ENCODE measurements around the gene LST1. TPM values are rescaled to one million over a fixed set of nuclear protein-coding genes. Genes with fewer than 3 reads are reported as not detected.

LST1 gene
- total RNA-seq, 1 experiment from 2014 or later = not detected

DNA sequence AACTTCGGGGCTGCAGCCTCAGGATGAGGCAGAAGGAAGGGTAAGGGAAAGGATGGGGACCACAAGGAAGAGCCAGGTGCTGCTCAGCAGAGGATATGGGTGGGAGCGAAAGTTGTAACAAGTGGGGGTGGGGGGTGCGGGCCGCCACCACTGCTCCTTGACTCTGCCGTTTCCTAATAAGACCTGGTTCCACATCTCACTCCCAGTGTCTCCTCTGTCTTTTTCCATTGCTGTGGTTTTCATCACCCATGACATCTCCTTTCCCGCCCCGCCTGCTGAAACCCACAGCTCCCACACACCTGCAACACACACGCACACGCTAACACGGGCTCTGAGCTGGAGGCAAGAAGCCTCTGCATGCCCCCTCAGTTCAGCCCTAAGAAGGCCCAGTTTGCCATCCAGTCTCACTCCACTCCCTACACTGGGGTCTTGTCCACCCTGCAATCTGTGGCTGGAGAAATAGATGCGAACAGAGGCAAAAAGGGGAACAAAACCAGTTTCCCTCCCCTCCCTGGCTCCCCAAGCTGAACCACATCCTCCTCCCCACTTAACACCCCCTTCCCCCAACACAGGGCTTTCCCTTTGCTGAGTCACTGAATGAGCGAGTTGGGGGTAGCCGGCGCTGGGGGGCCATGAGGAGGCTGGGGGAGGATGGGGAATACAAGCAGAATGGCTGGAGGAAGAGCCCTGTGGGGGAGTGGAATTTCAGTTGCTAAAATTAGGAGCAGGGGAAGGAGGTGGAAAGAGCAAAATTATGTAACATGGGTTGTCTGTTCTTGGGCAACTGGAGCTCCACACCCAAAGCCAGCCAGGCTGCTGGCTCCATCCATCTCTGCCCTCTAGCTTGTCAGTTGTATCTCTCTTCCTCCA is 27.2 kb upstream of the LST1 start:
- in situ Hi-C loops (cut with HindIII; ENCODE audit: low sequenced_read_pairs) = no loop called here
- no peak for DNase-seq (ENCODE audit: low spot score)

- in situ Hi-C loops (cut with HindIII; ENCODE audit: low sequenced_read_pairs) = no loop called here
- DNase-seq (ENCODE audit: low spot score) = no peak
Observed at GRCh38 chr6:31559606-31559957, 26.5 kb upstream of the LST1 start.

DNA sequence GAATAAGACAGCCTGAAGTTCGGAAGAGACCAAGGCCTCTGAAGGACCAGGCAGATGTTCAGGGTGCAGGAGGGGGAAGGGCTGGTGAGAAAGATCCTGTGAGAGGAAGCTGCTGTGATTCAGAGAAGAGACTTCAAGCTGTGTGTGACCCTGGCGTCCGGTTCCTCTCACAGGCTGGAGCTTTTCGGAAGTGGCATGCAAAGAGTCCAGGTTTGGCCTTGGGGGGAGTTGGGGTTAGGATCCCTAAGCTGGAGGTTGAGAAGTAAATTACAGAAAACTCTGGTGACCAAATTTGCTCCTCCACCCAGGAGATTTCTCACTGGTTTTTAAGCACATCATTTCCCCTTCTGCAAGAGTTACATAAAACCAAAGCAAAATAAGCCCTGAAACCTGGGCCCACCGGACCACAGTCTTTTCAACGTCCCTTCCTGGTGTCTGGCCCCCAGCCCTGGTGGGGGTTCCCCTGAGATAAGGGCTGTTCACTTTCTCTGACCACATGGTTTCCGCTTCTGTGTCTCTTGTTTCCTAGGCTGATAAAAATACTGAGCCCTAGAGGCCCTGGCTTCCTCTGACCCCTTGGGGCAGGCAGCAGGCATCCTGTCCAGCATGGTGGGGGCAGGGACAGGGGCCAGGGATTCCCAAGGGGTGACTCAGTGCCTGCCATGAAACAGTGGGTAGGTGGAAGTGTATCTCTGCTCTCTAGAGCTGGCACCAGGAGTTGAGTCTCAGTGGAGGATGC is 25.9 kb upstream of the LST1 start:
- in situ Hi-C loops (cut with HindIII; ENCODE audit: low sequenced_read_pairs) = no loop called here
- DNase-seq (ENCODE audit: low spot score) = no peak

GRCh38 chr6:31560697-31561058 is 25.4 kb upstream of the LST1 start:
- no peak for DNase-seq (ENCODE audit: low spot score)
- in situ Hi-C loops (cut with HindIII; ENCODE audit: low sequenced_read_pairs) = no loop called here

DNA sequence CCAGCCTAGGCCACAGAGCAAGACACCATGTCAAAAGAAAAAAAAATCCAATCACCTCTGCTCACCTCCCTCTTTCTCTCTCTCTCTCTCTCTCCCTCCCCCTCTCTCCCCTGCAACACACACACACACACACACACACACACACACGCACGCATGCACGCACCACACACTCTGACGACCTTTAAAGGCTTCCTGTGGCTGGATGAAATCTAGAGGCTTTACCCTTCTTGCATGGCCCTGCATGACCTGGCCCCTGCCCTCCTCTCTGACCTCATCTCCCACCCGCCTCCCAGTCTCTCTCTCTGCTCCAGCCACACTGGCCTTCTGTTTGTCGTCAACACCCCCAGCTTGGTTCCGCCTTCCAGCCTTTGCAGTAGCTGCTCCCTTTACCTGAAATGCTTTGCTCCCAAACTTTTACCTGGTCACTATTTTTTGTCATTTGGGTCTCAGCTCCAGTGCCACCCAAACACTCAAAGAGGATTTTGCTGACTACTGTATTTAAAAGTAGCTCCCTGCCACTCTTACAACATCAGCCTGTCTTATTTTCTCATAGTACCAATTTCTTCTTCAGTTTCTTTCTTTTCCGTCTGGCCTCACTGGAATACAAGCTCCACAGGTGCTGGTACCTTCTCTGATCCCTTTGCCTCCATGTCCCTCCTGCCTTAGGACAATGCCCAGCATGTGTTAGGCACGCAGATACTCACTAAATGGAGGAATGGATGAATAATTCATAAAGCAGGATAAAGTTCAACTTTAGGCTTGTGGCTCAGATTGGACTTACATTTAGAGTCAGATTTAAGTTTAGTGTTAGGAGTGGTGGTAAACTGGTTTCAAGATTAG is 18.3 kb upstream of the LST1 start:
- no peak for DNase-seq (ENCODE audit: low spot score)
- in situ Hi-C loops (cut with HindIII; ENCODE audit: low sequenced_read_pairs) = no loop called here

DNA sequence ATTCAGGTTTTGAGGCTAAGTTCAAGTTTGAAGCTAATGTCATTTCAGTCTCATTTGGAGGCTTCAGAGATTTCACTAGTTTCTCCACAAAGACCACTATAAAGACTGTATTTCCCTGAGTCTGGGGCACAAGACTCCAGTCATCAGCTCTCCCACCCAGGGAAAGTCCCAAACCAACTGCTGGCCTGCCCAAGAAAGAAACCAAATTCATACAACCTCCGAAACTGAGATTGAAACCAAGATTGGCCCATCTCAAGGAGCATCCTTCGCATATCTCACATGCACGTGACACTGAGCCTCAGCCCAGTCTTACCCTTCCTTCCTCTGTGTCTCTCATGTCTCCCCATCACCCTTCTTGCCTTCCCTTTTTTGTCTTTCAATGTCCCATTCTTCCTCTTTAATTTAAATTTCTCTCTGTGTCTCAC is 17.5 kb upstream of the LST1 start:
- in situ Hi-C loops (cut with HindIII; ENCODE audit: low sequenced_read_pairs) = no loop called here

GRCh38 chr6:31569861-31570536 is 16.1 kb upstream of the LST1 start:
- in situ Hi-C loops (cut with HindIII; ENCODE audit: low sequenced_read_pairs) = no loop called here
- no peak for DNase-seq (ENCODE audit: low spot score)

More for the DNA sequence above, 17.5 kb upstream of the LST1 start:
- no peak for DNase-seq (ENCODE audit: low spot score)

DNA sequence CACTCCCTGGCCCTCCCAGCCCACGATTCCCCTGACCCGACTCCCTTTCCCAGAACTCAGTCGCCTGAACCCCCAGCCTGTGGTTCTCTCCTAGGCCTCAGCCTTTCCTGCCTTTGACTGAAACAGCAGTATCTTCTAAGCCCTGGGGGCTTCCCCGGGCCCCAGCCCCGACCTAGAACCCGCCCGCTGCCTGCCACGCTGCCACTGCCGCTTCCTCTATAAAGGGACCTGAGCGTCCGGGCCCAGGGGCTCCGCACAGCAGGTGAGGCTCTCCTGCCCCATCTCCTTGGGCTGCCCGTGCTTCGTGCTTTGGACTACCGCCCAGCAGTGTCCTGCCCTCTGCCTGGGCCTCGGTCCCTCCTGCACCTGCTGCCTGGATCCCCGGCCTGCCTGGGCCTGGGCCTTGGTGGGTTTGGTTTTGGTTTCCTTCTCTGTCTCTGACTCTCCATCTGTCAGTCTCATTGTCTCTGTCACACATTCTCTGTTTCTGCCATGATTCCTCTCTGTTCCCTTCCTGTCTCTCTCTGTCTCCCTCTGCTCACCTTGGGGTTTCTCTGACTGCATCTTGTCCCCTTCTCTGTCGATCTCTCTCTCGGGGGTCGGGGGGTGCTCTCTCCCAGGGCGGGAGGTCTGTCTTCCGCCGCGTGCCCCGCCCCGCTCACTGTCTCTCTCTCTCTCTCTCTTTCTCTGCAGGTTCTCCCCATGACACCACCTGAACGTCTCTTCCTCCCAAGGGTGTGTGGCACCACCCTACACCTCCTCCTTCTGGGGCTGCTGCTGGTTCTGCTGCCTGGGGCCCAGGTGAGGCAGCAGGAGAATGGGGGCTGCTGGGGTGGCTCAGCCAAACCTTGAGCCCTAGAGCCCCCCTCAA is 13.8 kb upstream of the LST1 start, which contains the start of gene LTA:
TSS of gene LTA (plus strand) at position 249 of the 871 bp plus-strand sequence. CDS start at position 703, 454 bp downstream.
- in situ Hi-C loops (cut with HindIII; ENCODE audit: low sequenced_read_pairs) = no loop called here
- DNase-seq (ENCODE audit: low spot score) = no peak

DNA sequence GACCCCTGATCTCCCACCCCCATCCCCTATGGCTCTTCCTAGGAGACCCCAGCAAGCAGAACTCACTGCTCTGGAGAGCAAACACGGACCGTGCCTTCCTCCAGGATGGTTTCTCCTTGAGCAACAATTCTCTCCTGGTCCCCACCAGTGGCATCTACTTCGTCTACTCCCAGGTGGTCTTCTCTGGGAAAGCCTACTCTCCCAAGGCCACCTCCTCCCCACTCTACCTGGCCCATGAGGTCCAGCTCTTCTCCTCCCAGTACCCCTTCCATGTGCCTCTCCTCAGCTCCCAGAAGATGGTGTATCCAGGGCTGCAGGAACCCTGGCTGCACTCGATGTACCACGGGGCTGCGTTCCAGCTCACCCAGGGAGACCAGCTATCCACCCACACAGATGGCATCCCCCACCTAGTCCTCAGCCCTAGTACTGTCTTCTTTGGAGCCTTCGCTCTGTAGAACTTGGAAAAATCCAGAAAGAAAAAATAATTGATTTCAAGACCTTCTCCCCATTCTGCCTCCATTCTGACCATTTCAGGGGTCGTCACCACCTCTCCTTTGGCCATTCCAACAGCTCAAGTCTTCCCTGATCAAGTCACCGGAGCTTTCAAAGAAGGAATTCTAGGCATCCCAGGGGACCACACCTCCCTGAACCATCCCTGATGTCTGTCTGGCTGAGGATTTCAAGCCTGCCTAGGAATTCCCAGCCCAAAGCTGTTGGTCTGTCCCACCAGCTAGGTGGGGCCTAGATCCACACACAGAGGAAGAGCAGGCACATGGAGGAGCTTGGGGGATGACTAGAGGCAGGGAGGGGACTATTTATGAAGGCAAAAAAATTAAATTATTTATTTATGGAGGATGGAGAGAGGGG is 12.6 kb upstream of the LST1 start:
- in situ Hi-C loops (cut with HindIII; ENCODE audit: low sequenced_read_pairs) = no loop called here
- no peak for DNase-seq (ENCODE audit: low spot score)

- DNase-seq (ENCODE audit: low spot score) = no peak
- in situ Hi-C loops (cut with HindIII; ENCODE audit: low sequenced_read_pairs) = no loop called here
Observed at GRCh38 chr6:31574106-31575061, 11.7 kb upstream of the LST1 start.

- DNase-seq (ENCODE audit: low spot score) = no peak
- in situ Hi-C loops (cut with HindIII; ENCODE audit: low sequenced_read_pairs) = no loop called here
Observed at GRCh38 chr6:31575335-31575901, 10.7 kb upstream of the LST1 start, which contains the start of gene TNF. TSS of gene TNF (plus strand) at chr6:31575565. CDS start at chr6:31575742, 177 bp downstream.

DNA sequence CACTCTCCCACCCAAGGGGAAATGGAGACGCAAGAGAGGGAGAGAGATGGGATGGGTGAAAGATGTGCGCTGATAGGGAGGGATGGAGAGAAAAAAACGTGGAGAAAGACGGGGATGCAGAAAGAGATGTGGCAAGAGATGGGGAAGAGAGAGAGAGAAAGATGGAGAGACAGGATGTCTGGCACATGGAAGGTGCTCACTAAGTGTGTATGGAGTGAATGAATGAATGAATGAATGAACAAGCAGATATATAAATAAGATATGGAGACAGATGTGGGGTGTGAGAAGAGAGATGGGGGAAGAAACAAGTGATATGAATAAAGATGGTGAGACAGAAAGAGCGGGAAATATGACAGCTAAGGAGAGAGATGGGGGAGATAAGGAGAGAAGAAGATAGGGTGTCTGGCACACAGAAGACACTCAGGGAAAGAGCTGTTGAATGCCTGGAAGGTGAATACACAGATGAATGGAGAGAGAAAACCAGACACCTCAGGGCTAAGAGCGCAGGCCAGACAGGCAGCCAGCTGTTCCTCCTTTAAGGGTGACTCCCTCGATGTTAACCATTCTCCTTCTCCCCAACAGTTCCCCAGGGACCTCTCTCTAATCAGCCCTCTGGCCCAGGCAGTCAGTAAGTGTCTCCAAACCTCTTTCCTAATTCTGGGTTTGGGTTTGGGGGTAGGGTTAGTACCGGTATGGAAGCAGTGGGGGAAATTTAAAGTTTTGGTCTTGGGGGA is 10.0 kb upstream of the LST1 start:
- in situ Hi-C loops (cut with HindIII; ENCODE audit: low sequenced_read_pairs) = no loop called here

DNA sequence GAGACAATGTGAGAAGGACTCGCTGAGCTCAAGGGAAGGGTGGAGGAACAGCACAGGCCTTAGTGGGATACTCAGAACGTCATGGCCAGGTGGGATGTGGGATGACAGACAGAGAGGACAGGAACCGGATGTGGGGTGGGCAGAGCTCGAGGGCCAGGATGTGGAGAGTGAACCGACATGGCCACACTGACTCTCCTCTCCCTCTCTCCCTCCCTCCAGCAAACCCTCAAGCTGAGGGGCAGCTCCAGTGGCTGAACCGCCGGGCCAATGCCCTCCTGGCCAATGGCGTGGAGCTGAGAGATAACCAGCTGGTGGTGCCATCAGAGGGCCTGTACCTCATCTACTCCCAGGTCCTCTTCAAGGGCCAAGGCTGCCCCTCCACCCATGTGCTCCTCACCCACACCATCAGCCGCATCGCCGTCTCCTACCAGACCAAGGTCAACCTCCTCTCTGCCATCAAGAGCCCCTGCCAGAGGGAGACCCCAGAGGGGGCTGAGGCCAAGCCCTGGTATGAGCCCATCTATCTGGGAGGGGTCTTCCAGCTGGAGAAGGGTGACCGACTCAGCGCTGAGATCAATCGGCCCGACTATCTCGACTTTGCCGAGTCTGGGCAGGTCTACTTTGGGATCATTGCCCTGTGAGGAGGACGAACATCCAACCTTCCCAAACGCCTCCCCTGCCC is 9.0 kb upstream of the LST1 start:
- no peak for DNase-seq (ENCODE audit: low spot score)
- in situ Hi-C loops (cut with HindIII; ENCODE audit: low sequenced_read_pairs) = no loop called here

More for the DNA sequence above, 10.0 kb upstream of the LST1 start:
- no peak for DNase-seq (ENCODE audit: low spot score)

GRCh38 chr6:31577579-31577966 is 8.5 kb upstream of the LST1 start:
- DNase-seq (ENCODE audit: low spot score) = no peak
- in situ Hi-C loops (cut with HindIII; ENCODE audit: low sequenced_read_pairs) = no loop called here

Data from G401 (cell line).